ENCODE results near the gene C1orf198. TPM values are rescaled to one million over a fixed set of nuclear protein-coding genes. Genes with fewer than 3 reads are reported as not detected.

Gene C1orf198
- total RNA-seq, 2 experiments from 2014 or later: 6.2 to 6.9 TPM

DNA sequence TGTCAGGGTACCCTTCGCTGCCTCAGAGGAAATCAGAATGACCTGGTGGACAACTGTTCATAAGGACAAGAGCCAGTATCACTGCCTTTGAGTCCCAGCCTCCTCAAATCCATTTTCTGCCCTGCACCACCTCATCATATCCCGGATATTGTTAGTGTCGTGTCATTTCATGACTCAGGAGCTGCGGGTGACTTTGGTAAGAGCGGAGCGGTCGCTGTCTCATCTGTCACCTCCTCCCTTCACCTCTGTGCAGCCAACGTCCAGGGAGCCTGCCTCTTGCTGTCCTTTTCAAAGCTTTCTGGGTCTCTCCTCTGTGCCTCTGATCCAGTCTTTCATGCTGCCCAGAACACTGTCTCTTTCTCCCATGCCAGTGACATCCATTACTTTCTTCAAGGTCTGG is 7.0 kb upstream of the C1orf198 start:
- ChIA-PET CTCF (no interaction called here), POLR2A (no interaction called here)
- TF ChIP-seq, protein P1, sequence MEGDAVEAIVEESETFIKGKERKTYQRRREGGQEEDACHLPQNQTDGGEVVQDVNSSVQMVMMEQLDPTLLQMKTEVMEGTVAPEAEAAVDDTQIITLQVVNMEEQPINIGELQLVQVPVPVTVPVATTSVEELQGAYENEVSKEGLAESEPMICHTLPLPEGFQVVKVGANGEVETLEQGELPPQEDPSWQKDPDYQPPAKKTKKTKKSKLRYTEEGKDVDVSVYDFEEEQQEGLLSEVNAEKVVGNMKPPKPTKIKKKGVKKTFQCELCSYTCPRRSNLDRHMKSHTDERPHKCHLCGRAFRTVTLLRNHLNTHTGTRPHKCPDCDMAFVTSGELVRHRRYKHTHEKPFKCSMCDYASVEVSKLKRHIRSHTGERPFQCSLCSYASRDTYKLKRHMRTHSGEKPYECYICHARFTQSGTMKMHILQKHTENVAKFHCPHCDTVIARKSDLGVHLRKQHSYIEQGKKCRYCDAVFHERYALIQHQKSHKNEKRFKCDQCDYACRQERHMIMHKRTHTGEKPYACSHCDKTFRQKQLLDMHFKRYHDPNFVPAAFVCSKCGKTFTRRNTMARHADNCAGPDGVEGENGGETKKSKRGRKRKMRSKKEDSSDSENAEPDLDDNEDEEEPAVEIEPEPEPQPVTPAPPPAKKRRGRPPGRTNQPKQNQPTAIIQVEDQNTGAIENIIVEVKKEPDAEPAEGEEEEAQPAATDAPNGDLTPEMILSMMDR (IDR thresholded peaks at IDR 0.05): no peak
- Mint-ChIP-seq H3K4me1 (ENCODE audit: low read depth) (no peaks in the 10 kb centered on the region), H3K27me3 (peaks cover 41% of the 10 kb centered on the region), H3K9me3 (no peaks in the 10 kb centered on the region), H3K27ac (no peak overlapping the region), H3K4me3 (no peak overlapping the region), H3K36me3 (ENCODE audit: low read depth) (no peaks in the 10 kb centered on the region)
- DNase-seq (no peak), ATAC-seq (no peak)
- intact Hi-C loops (cut with micrococcal nuclease): no loop called here

- intact Hi-C loops (cut with micrococcal nuclease): no loop called here
- Mint-ChIP-seq H3K4me1 (ENCODE audit: low read depth) (peaks cover 19% of the 10 kb centered on the region), H3K4me3 (no peak overlapping the region), H3K27ac (no peak overlapping the region), H3K36me3 (ENCODE audit: low read depth) (no peaks in the 10 kb centered on the region), H3K9me3 (no peaks in the 10 kb centered on the region), H3K27me3 (peaks cover 38% of the 10 kb centered on the region)
- ATAC-seq (no peak), DNase-seq (no peak)
- ChIA-PET POLR2A (no interaction called here), CTCF (no interaction called here)
- TF ChIP-seq, protein P1 (IDR thresholded peaks at IDR 0.05): no peak
Measured at GRCh38 chr1:230870916-230871315, 2.6 kb upstream of the C1orf198 start.

DNA sequence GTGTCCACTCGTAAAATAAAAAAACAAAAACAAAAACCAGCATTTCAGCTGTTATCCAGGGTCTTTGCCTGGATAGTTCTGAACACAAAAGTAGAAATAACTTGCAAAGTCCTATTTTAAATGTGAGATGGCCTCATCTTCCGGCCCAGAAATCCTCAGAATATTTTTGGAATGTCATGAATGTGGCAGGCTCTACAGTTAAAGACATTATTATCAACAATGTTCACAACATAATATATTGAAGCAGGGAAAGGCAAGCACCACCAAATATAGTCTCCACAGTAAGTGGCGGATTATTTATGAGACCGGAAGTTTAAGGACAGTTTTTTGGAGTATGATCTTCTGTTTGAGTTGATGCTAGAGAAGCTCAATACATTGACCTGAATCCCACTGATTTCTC is 1.2 kb upstream of the C1orf198 start:
- no peak overlapping the region for H3K27ac Mint-ChIP-seq
- ATAC-seq (no peak), DNase-seq (no peak)
- CTCF ChIA-PET: no interaction called here
- H3K9me3 Mint-ChIP-seq: no peaks in the 10 kb centered on the region
- intact Hi-C loops (cut with micrococcal nuclease): no loop called here
- H3K27me3 Mint-ChIP-seq: peaks cover 32% of the 10 kb centered on the region
- TF ChIP-seq, protein P1 (IDR thresholded peaks at IDR 0.05): no peak
- H3K4me1 Mint-ChIP-seq (ENCODE audit: low read depth): peaks cover 19% of the 10 kb centered on the region
- POLR2A ChIA-PET: no interaction called here
- H3K4me3 Mint-ChIP-seq: peak overlapping the region; percentile 74
- H3K36me3 Mint-ChIP-seq (ENCODE audit: low read depth): no peaks in the 10 kb centered on the region

- POLR2A ChIA-PET: no interaction called here
Measured at GRCh38 chr1:230868736-230869385, 540 bp upstream of the C1orf198 start.

More at GRCh38 chr1:230868736-230869385, 540 bp upstream of the C1orf198 start:
- Mint-ChIP-seq H3K36me3 (ENCODE audit: low read depth) (no peaks in the 10 kb centered on the region), H3K9me3 (no peaks in the 10 kb centered on the region), H3K4me1 (ENCODE audit: low read depth) (peaks cover 19% of the 10 kb centered on the region), H3K27me3 (peaks cover 29% of the 10 kb centered on the region), H3K27ac (peak overlapping the region; percentile 46), H3K4me3 (peak overlapping the region; percentile 74)
- intact Hi-C loops (cut with micrococcal nuclease): no loop called here
- DNase-seq (peak; percentile 54), ATAC-seq (peak; percentile 57)
- TF ChIP-seq, protein P1 (IDR thresholded peaks at IDR 0.05): no peak
- CTCF ChIA-PET: no interaction called here

Measured in activated CD8-positive, alpha-beta T cell treated with anti-CD3 and anti-CD28 coated beads for 36 hours (primary cell).